Forelimb muscle (tissue), 1 donor: ENCODE data around the gene FAM156B. TPM values are rescaled to one million over a fixed set of nuclear protein-coding genes. Genes with fewer than 3 reads are reported as not detected.
"Not testable (repeated sequence)": the region's sequence is repeated elsewhere in the genome, so short reads cannot be mapped to it uniquely, and the experiment has no call there.

ENCODE experiments used
- DNase-seq: peaks from one replicate; pipeline ENCODE4 v3.0.0-alpha.2; 2013; ENCODE audit warnings: low read depth
- polyA plus RNA-seq: library from polyadenylated mRNA; unstranded; fragments of 120-200 nt; gene quantifications from one replicate; pipeline ENCODE4 v1.2.1, GENCODE V29; 2013; ENCODE audit not compliant: insufficient read length

FAM156B gene
- polyA plus RNA-seq, 1 donor, result 21.5 TPM

GRCh38 chrX:52923781-52924241 is 26.7 kb downstream of the FAM156B start:
- no peak for DNase-seq

DNA sequence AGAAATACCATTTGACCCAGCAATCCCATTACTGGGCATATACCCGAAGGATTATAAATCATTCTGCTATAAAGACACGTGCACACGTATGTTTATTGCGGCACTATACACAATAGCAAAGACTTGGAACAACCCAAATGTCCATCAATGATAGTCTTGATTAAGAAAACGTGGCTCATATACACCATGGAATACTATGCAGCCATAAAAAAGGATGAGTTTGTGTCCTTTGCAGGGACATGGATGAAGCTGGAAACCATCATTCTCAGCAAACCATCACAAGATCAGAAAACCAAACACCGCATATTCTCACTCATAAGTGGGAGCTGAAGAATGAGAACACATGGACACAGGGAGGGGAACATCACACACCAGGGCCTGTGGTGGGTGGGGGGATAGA is 33.1 kb downstream of the FAM156B start:
- not testable (repeated sequence) for DNase-seq

- DNase-seq, result no peak
Measured at GRCh38 chrX:52933213-52933612, 36.1 kb downstream of the FAM156B start.

DNA sequence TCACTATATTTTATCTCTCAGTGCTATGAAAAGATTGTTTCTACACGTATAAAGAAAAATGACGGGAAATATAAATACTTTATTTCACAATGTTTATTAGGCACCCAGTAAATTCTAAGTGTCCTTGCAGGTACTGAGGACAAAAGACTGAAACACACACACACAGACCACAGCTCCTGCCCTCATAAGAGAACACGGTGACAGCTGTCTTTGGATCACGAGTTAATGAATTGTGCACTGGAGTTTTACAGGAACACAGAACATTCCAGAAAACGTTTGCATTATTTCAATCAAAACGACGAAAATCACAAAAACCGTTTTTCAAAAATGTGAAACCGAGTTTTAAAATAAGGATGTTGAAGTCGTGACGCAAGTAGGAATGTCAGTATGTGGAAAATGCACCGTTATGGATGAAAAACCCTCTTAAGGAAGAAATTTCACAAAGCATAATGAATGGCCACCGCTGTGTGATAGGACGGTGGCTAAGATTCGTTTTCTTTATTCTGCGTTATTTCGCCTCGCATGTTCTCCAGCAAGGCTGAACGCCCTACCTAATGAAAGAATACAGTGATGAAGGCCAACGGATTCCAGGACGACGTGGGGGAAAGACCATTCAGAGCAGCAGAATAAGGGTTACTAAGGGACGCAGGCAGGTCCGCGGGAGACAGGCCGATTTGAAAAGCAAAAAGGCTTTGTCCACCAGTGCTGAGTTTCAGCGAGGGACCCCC is 37.0 kb downstream of the FAM156B start:
- no peak for DNase-seq

DNA sequence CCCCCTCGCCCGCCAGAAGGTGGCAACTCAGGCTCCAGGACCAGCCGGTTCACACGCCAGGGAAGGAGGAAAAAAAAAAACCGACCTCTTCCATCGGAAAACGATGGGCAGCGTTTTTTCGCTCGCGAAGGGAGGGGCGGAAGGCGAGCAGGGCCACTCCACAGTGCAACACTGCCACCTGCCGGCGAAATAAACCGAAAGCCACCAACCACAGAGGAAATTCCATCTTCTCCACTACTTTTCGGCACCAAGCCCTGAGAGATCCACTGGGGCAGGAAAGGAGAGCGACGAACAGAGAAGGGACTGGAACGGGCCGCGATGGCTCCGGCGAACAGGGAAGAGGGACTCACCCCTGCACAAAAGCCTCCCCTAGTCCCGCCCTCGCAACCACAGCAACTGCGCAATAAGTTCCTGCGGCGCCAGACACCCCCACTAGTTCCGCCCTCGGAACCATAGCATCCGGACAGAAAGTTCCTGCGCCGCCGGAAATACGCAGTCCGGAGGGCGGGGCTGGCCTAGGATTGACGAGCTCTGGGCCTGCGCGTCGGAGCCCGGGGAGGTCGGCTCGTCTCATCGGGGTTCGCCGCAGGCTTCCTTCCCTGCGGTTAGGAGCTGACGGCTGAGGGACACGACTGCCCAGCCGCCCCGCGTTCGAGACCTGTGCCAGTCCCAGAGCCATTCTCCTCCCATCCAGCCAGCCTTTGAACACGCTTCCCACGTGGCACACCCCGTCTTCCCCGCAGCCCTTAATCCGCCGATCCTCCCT is 37.8 kb downstream of the FAM156B start:
- peak; percentile 91 for DNase-seq

DNA sequence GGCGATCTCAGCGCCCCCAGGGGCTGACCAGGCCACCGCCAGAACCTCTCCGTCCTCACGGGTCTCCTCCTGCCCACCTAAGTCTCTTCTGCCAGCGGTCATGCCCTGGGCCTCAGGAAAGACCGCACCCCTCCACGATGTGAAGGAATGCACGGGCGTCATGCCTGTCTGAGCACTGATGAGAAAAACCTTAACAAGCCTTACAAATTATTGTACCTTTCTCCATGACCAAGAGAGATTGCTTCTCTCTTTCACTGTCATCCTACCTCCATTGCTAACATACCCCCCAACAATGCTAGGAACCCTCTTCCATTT is 38.3 kb downstream of the FAM156B start:
- not testable (repeated sequence) for DNase-seq

DNA sequence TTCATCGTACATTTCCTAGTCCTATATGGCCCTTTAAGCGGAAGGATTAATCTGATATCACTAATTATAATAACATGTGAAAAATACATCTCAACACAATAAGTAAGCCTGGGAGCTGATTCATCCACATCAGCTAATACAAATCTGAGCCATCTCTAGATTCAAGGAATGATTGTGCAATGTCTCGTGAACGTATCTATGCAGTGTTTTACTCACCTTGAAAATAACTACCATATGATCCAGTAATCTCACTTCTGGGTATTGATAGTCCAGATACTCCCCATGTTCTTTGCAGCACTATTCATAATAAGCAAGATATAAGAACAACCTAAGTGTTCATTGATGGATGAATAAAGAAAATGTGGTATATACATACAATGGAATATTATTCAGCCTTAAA is 43.6 kb downstream of the FAM156B start:
- DNase-seq, result not testable (repeated sequence)

DNA sequence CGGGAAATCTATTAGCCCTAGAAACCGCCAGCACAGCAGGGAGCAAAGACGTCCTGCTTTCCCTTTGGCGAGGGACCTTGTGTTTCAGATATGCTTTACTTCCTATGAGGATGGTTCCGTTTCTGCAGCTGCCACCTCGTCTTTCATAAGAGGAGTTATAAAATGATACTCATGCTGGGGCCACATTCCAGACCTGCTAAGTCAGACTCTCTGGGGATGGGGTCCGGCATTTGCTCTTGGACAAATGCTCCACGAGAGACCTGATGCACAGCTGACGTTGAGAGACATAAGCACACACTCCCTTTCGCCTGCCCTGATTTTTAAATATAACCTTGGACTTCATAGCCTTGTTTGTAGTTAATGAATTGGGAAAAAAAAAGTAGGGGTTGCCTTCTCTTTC is 44.6 kb downstream of the FAM156B start:
- not testable (repeated sequence) for DNase-seq

- DNase-seq, result not testable (repeated sequence)
Measured at GRCh38 chrX:52945838-52946494, 48.8 kb downstream of the FAM156B start.

DNA sequence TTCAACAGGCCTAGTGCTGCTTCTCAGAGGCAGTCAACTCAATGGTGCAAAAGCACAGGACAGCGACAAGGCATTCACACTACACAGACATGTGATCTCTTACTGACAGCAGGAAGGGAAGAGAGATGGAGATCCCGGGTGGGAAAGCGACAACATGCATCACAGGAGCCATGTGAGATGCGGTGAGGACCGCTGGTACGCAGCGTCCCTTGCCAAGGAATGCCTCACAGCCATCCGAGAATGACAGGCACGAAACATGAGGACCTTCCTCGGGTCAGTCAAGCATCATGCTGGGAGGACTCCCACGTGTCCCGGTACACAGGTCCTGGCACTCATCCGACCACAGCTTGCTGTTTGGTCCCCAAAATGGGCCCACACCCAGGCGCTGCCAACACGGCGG is 50.4 kb downstream of the FAM156B start:
- DNase-seq, result not testable (repeated sequence)

GRCh38 chrX:52948265-52948664 is 51.1 kb downstream of the FAM156B start:
- not testable (repeated sequence) for DNase-seq

DNA sequence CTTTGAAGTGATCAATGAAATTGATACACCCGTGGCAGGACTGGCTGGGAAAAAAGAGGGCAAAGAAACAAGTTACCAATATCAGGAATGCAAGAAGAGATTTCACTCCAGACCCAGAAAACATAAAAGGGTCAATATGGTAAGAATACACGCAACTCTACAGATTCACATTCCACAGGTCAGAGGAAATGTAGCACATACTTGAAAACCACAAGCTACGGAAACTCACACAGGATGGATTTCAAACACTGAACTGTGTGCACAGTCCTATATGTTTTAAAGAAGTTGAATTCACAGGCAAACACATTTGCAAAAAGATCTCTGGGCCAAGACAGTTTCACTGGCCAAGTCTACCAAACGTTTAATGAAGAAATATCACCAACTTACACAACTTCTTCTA is 52.2 kb downstream of the FAM156B start:
- DNase-seq, result not testable (repeated sequence)

DNA sequence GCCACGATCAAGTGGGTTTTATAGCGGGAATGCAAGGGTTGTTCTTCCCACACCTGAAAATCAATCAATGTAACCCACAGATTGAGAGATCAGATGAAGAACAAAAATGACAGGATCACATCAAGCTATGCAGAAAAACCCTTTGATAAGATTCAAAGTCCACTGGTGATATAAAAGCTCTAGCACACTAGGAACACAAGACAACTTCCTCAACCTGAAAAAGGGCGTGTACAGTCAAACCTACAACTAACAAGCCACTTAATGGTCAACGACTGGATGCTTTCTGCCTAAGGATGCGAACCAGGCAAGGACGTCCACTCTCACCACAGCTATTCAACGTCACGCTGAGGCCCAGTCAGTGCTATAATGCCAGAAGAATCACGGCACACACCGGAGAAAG is 52.8 kb downstream of the FAM156B start:
- not testable (repeated sequence) for DNase-seq

Other genes with a start within 250 kb of the FAM156B start
- gene SSX7, start 242.4 kb upstream of the FAM156B start, polyA plus RNA-seq, result not detected
- not detected for gene SSX2, start 190.2 kb upstream of the FAM156B start, polyA plus RNA-seq
- not detected for gene SSX2B, start 146.1 kb upstream of the FAM156B start, polyA plus RNA-seq
- not detected for gene SPANXN5, start 99.9 kb upstream of the FAM156B start, polyA plus RNA-seq
- gene XAGE5, start 86.0 kb upstream of the FAM156B start, polyA plus RNA-seq, result not detected
- gene XAGE3, start 29.2 kb upstream of the FAM156B start, polyA plus RNA-seq, result not detected
- gene FAM156A, start 61.2 kb downstream of the FAM156B start, polyA plus RNA-seq, result 23.4 TPM
- gene GPR173, start 151.5 kb downstream of the FAM156B start, polyA plus RNA-seq, result 9.8 TPM
- 14.9 TPM for gene TSPYL2, start 185.0 kb downstream of the FAM156B start, polyA plus RNA-seq
- 9.1 TPM for gene KANTR, start 196.8 kb downstream of the FAM156B start, polyA plus RNA-seq